ENCODE results near the gene MUC15. TPM values are rescaled to one million over a fixed set of nuclear protein-coding genes. Genes with fewer than 3 reads are reported as not detected.

MUC15 gene
- total RNA-seq, 1 donor from 2014 or later, result not detected

DNA sequence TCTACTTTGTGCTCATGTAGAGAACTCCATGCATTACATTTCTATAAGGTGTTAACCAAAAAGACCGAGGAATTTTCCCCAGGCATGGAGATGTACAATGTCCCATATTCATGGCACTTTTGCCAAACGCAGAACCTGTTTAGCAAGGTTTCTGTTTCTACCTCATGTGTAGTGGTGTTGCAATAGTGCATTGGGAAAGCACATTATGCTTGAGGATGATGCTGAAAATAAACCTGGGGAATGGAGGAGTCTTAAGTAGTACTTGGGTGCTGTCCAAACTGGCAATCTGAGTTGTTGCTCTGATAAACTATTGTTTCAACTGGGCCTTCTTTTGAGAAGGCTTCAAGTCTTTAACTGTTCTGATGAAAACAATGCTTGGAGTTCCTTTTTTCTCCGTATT lies 11.5 kb upstream of the MUC15 start:
- Mint-ChIP-seq H3K27ac (ENCODE audit: unreplicated experiment) (no peak overlapping the region), H3K9me3 (ENCODE audit: unreplicated experiment) (no peaks in the 10 kb centered on the region), H3K36me3 (ENCODE audit: low read depth, unreplicated experiment) (no peaks in the 10 kb centered on the region), H3K4me1 (ENCODE audit: unreplicated experiment) (no peaks in the 10 kb centered on the region), H3K4me3 (ENCODE audit: unreplicated experiment) (no peak overlapping the region), H3K27me3 (ENCODE audit: unreplicated experiment) (no peaks in the 10 kb centered on the region)
- no peak for DNase-seq (ENCODE audit: low spot score)
- TF ChIP-seq, protein P1, sequence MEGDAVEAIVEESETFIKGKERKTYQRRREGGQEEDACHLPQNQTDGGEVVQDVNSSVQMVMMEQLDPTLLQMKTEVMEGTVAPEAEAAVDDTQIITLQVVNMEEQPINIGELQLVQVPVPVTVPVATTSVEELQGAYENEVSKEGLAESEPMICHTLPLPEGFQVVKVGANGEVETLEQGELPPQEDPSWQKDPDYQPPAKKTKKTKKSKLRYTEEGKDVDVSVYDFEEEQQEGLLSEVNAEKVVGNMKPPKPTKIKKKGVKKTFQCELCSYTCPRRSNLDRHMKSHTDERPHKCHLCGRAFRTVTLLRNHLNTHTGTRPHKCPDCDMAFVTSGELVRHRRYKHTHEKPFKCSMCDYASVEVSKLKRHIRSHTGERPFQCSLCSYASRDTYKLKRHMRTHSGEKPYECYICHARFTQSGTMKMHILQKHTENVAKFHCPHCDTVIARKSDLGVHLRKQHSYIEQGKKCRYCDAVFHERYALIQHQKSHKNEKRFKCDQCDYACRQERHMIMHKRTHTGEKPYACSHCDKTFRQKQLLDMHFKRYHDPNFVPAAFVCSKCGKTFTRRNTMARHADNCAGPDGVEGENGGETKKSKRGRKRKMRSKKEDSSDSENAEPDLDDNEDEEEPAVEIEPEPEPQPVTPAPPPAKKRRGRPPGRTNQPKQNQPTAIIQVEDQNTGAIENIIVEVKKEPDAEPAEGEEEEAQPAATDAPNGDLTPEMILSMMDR (IDR thresholded peaks at IDR 0.05; ENCODE audit: unreplicated experiment), result no peak

DNA sequence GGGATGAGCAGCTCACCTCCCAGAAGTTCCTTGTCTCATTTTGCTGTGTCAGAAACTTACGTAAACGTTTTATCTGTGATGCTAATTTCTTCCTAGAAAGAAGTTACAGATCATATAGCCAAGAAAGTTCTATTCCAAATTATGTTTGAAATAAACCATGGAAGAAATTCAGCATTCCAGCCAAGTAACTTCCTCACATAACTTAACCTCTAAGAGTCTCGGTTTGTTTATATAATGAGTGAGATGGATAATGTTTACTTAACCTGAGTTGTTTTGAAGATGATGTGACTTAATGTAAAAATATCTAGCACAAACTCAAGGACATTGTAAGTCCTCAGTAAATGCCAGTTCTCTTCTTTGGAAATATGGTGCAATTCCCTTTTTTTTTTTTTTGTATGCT lies 8.9 kb upstream of the MUC15 start:
- H3K27me3 Mint-ChIP-seq (ENCODE audit: unreplicated experiment), result no peaks in the 10 kb centered on the region
- H3K36me3 Mint-ChIP-seq (ENCODE audit: low read depth, unreplicated experiment), result no peaks in the 10 kb centered on the region
- H3K4me3 Mint-ChIP-seq (ENCODE audit: unreplicated experiment), result no peak overlapping the region
- H3K9me3 Mint-ChIP-seq (ENCODE audit: unreplicated experiment), result no peaks in the 10 kb centered on the region
- TF ChIP-seq, protein P1 (IDR thresholded peaks at IDR 0.05; ENCODE audit: unreplicated experiment), result no peak
- no peak overlapping the region for H3K27ac Mint-ChIP-seq (ENCODE audit: unreplicated experiment)
- DNase-seq (ENCODE audit: low spot score), result no peak
- no peaks in the 10 kb centered on the region for H3K4me1 Mint-ChIP-seq (ENCODE audit: unreplicated experiment)

DNA sequence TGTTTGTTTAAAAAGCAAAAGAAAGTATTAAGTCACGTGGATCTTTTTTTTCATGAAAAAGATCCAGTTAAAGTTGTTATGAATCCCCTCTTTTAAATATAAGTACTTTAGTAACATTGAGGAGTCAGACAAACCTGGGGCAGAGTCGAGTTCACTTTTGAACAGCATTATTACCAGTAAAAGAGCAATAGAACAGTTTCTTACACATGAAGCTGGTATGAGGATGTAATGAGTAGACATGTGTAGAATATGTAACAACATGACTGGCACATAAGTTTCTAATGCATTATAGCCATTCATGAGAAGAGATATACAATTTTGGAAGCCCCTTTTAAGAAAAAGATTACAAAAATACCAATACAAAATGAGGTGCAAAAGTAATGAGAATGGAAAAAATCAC lies 7.6 kb upstream of the MUC15 start:
- Mint-ChIP-seq H3K9me3 (ENCODE audit: unreplicated experiment) (no peaks in the 10 kb centered on the region), H3K4me3 (ENCODE audit: unreplicated experiment) (no peak overlapping the region), H3K27me3 (ENCODE audit: unreplicated experiment) (no peaks in the 10 kb centered on the region), H3K4me1 (ENCODE audit: unreplicated experiment) (no peaks in the 10 kb centered on the region), H3K36me3 (ENCODE audit: low read depth, unreplicated experiment) (no peaks in the 10 kb centered on the region), H3K27ac (ENCODE audit: unreplicated experiment) (no peak overlapping the region)
- DNase-seq (ENCODE audit: low spot score), result no peak
- TF ChIP-seq, protein P1 (IDR thresholded peaks at IDR 0.05; ENCODE audit: unreplicated experiment), result no peak

DNA sequence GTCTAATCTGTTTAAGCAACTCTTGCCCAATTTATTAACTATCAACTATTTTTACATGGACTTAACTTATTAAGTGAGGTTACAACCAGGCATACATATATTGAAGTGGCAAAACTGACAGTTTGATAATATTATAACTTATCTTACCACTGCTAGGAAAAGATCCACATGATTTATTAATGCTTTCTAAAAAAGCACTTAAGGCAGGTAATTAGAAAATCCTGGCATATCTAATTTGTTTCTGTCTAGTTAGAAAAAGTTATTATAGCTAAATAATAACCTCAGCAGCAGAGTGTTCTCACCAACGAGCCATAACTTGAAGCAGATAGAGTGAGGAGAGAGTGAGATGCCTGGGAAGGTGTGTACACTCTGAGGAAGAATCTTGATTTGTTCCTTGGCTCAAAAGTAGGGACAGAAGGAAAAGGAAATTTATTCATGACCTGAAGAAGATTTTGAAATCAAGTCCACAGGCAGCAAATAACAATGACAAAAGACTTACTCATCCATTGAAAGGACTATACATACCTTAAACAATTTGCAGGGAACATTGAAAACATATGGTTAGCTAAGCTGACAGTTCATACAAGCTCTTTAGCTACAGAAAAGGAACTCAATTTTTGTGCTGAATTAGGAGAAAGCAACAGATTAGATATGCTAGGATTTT lies 7.1 kb upstream of the MUC15 start:
- no peak overlapping the region for H3K4me3 Mint-ChIP-seq (ENCODE audit: unreplicated experiment)
- TF ChIP-seq, protein P1 (IDR thresholded peaks at IDR 0.05; ENCODE audit: unreplicated experiment), result no peak
- no peaks in the 10 kb centered on the region for H3K9me3 Mint-ChIP-seq (ENCODE audit: unreplicated experiment)
- no peak overlapping the region for H3K27ac Mint-ChIP-seq (ENCODE audit: unreplicated experiment)
- DNase-seq (ENCODE audit: low spot score), result no peak
- no peaks in the 10 kb centered on the region for H3K27me3 Mint-ChIP-seq (ENCODE audit: unreplicated experiment)
- H3K36me3 Mint-ChIP-seq (ENCODE audit: low read depth, unreplicated experiment), result no peaks in the 10 kb centered on the region
- no peaks in the 10 kb centered on the region for H3K4me1 Mint-ChIP-seq (ENCODE audit: unreplicated experiment)

DNA sequence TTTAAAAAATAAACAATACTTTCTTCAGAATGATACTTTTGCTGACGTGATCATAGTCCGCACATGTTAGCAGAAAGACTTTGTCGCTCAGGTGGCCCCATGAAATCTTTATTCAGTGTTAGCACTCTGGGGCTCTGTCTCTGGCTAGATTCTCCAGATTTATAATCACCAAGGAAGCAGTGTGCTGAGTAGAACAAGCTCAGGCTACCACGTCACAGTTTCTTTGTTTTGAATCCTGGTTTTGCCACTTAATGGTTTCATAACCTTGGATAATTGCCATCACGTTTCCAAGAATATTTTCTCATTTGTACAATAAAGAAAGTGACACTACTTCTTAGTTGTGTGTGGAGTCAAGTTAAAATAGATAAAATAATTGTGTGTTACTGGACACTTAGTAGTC lies 3.9 kb upstream of the MUC15 start:
- no peaks in the 10 kb centered on the region for H3K36me3 Mint-ChIP-seq (ENCODE audit: low read depth, unreplicated experiment)
- no peak overlapping the region for H3K4me3 Mint-ChIP-seq (ENCODE audit: unreplicated experiment)

More for the DNA sequence above, 3.9 kb upstream of the MUC15 start:
- DNase-seq (ENCODE audit: low spot score), result no peak
- Mint-ChIP-seq H3K27me3 (ENCODE audit: unreplicated experiment) (no peaks in the 10 kb centered on the region), H3K9me3 (ENCODE audit: unreplicated experiment) (no peaks in the 10 kb centered on the region), H3K27ac (ENCODE audit: unreplicated experiment) (no peak overlapping the region), H3K4me1 (ENCODE audit: unreplicated experiment) (no peaks in the 10 kb centered on the region)
- TF ChIP-seq, protein P1 (IDR thresholded peaks at IDR 0.05; ENCODE audit: unreplicated experiment), result no peak
